GM15510 (cell line): ENCODE results near the gene SMAD6.

Experiments
- POLR2A ChIP-seq: IDR thresholded peaks from 3 replicates; pipeline ENCODE4 v1.6.1; 2011; ENCODE audit warnings: borderline replicate concordance; ENCODE audit not compliant: insufficient read length; ENCODE audit errors: extremely low read depth

The SMAD6 gene

DNA sequence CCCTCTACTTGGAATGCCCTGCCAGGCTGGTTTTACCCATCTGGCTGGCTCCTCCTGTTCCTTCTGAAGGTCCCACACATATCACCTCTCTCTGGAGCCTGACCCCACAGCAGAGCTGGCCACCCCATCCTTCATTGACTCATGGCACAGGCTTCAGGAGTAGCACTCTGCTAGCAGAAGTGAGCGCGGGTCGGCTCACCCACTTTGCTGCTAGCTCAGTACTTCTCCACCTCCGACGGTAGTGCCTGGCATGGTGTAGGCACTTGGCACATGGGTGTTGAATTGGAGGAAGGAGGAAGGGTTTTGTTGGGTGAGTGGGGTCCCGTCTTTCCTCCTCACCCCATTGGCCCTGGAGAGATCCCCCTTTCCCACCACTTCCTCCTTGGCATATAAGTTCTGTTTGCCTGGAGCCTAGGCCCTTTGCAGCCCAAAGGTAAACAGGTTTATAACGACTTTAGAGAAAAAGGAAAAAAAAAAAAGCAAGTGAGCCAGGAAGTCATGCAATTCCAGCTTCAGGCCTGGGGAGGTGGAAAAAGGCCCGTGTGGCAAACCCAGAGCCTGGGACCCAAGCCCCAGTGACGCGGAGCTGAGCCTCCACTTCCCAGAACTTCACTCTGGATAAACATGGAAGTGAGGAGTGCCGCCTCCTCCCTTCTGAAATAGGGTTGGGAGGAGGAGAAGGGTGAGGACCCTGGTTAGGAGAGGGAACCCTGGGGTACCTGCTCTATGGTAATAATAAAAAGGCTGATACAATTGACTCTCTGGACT lies 35.4 kb downstream of the SMAD6 start:
- TF ChIP-seq POLR2A: no peak

DNA sequence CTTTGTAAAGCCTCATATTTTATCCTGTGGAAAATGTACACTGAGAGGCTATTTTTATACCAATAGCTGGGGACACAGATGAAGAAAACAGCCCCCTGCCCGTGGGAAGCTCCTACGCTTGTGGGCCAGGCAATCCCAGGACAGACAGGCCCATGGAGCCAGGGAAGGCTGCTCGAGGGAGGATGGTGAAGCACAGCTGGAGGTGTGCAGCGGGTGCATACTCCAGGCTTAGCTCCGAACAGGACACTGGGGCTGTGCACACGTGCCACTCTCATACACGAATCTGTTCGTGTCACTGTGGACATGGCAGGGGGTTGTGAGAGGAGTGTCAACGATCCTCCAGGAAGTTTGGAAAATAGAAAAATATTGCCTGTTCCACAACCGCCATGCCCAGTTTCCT lies 36.1 kb downstream of the SMAD6 start:
- TF ChIP-seq POLR2A: no peak

DNA sequence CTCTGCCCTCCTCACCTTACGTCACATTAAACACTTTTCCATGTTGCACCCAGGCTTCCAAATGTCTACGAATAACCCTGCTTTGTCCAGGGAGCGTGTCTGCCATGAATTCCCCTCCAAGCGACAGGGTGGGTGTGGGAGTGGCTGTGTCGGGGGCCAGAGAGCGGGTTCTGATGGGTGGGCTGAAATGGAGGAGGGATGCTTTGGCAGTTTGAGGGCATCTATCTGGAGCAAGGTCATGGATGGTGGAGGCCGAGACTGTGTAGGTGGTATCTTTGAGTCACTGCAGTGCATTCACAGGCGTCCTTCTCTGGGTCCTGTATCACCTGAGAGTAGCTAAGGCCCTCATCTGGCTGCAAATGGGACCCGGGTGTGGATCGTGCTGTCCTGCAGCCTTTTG lies 36.6 kb downstream of the SMAD6 start:
- TF ChIP-seq POLR2A: no peak

DNA sequence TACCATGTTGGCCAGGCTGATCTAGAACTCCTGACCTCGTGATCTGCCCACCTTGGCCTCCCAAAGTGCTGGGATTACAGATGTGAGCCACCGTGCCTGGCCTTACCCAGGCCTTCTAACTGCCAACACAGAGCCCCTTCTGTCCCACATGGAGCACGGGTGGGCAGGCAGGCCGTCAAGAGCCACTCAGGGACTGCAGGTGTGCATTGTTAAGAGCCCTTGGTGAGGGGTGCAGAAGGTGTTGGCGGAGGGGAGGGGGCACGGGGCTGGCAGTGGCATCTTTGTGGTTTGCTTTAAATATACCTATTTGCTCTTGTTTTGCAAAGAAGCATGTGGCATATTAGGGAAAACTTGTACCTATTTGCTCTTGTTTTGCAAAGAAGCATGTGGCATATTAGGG lies 37.3 kb downstream of the SMAD6 start:
- no peak for TF ChIP-seq POLR2A

DNA sequence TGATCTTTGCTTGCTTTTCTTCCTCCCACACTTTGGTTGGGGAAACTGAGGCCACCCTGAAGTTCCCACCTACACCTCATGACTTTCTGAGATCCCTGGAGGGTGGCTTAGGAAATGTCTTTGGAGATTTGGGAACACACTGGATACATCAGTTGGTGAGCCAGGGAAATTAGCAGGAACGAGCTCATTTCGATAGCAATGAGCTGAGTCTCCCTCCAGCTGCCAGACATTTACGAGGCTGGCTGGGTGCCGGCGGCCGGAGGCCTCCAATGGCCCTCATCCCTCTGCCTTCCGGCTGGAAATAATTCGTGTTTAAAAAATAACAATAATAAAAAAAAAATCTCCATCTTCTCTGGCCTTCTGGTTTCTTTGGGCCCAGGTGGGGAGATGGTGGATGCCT lies 38.8 kb downstream of the SMAD6 start:
- no peak for TF ChIP-seq POLR2A

DNA sequence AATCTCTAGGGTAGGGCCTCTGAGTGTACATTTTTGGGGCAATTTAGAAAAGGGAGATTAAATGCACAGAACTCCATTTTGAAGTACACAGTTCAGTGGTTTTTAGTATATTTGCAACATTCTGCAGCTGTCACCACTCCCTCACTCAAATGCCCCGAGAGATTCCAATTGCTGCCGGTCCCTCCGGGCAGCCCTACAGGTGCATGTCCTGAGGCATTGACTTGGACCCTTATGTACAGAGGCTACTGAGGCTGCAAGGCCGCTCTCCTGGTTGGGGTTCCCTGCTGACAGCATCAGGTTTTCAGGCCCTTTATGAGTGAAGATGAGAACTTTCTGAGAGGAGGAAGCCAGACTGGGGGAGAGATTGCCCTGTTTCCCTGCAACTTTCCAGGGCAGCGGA lies 39.6 kb downstream of the SMAD6 start:
- TF ChIP-seq POLR2A: no peak

DNA sequence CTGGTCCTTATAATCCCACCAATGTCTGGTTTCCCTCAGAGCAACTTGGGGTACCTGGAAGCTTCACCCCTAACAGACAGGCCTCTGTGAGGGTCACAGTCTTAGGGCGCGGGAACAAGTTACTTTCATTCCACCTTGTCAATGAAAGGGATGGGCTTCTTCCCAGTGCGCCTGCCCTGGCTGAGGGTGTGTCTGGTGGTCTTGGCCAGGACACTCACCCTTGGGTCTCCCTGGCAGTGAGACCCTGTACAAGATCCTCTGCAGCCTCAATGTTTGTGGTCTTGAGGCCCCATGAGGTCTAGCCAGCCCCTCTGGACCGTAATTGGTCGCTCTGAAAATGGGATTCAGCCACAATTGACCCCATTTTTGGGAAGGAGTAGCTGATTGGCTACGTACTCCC lies 40.2 kb downstream of the SMAD6 start:
- no peak for TF ChIP-seq POLR2A

DNA sequence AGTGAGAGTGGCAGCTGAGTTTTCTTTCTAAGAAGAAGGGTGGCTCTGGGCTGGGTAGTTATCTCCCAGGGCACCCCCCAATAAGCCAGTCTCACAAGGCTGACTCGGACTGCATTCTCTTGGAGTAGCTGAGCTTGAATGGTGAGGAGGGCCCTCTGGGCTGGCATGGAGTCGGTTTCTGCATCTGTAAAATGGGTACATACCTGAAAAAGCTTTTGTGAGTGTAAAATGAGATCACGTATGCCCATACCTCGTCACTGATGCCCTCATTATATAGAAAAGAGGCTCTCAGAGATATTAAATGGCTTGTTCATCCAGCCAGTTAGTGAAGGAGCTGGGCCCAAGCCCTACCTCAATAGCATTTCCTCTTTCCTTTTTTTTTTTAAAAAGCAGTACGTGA lies 41.2 kb downstream of the SMAD6 start:
- no peak for TF ChIP-seq POLR2A

DNA sequence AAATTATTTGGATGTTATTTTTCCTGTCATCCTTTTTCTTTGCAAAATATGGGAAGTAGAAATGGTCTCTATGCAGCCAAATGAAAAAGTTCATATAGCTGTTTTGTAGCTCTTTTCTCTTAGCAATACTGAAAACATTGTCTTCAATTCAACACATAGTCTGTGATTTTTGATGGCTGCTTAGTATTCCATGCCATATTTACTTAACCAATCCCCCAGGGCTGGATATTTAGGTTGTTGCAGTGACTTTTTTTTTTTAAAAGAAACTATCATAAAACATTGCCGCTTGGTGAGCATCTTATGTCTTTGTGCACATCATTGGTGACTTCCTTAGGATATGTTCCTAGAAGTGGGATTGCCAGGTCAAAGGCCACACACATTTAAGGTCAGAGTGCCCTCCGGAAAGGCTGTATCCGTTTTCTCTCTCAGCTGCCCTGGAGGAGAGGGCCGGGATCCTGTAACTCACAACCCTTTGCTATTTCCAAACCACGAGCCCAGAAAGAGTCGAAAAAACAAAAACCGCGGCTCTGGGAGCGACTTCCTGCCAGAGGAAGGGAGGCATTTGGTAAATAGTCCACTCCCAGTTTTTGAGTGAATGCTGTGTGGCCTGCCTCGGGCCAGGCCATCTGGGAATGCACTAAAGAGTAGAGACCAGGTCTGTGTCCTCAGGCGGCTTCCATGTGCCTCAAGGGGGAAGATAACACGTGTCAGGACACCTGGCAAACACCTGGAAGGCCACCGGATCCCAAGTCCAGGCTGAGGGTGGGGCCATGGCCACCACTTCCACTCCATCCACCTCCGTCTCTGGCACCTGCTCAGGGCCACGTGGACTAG lies 41.9 kb downstream of the SMAD6 start:
- no peak for TF ChIP-seq POLR2A

DNA sequence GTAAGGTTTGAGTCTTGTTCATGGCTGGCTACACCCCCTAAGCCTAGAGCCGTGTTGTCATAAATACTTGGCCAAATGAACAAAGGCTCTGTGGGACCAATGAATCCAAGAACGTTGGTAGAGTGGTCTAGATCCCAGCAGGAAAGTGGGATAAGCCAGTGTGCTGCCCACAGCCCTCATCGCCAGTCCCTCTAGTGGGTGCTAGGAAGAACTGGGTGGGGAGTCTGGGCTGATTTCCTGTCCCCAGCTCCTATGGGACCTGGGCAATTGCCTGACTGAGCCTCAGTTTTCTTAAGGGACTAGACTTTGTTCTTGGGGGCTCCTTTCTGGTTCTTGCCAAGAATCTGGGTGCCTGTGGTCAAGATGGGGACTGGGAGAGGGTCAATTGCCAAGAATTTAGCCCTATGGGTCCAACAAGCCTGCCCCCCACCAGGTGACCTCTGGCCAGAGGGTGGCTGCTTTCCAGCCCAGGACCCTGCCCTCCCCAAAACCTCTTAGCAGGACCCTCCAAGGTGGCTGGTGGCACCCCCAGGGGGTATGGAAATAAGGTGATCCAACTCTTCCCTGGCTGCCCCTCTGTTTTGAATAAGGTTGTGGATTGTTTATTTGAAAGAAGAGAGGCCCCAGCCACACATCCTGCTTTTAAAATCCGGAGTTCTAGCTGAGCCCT lies 42.7 kb downstream of the SMAD6 start:
- TF ChIP-seq POLR2A: no peak

DNA sequence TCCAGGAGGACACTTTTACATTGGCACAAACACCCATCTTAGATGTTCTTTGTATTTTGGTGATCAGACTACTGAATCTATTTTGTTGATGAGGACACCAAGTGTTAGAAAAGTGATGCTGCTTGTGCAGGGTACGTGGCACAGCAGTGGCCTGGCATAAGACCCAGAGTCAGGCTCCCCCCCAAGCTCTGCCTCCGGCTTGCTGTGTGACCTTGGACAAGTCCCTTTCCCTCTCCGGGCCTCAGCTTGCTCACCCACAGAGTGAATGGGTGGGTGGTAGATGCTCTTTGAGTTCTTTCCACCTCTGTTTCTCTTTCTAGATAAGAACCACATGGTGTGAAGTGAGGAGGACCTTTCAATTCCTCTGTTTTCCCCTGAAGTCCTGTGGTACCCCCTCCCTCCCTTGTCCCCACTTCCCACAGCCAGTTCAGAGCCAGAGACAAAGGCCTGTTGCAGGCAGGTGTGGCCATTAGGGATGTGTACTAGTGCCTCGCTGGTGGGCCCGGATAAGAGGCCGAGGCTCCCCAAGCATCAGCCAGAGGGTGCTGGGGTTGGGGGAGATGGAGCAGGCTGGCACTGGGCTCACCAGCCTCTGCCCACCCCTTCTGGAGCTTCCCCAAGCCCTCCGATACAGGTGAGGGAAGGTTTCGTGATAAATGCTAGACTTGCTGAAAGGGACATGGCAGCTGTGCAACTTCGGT lies 43.6 kb downstream of the SMAD6 start:
- TF ChIP-seq POLR2A: no peak

DNA sequence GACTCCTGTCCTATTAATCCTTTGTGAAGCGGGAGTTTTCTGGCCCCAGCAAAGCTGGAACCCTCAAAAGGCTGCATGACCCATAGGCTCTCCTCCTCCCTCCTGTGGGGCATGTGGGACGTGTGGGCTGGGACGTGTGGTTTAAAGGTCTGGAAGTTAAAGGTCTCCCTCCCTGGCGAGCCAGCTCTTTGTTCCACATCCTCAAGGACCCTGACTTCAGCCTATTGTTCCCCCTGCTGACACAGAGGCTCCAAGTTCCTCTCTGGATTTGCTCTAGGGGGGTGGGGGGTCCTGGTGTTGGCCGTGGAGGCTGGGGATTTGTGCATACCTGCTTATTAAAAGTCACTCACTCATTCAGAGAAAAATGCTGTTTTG lies 44.2 kb downstream of the SMAD6 start:
- TF ChIP-seq POLR2A: no peak

DNA sequence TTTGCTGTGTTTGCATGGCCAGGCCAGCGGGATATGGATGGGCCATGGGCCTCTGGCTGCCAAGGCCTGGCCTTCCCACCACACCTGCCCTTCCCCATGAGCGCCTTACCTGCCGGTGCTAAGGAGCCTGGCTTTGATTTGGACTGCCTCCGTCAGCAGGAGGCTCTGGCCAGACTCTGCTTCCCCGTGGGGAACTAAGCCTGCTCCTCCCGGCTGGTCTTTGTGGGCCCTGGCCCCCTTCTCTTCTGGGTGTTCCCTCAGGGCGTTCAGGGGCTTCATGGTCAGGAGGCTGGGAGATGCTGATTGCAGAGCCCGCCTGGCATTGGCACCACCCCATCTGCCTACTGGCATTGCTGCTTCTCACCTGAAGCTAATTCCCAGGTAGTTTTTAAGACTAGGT lies 45.2 kb downstream of the SMAD6 start:
- TF ChIP-seq POLR2A: no peak

DNA sequence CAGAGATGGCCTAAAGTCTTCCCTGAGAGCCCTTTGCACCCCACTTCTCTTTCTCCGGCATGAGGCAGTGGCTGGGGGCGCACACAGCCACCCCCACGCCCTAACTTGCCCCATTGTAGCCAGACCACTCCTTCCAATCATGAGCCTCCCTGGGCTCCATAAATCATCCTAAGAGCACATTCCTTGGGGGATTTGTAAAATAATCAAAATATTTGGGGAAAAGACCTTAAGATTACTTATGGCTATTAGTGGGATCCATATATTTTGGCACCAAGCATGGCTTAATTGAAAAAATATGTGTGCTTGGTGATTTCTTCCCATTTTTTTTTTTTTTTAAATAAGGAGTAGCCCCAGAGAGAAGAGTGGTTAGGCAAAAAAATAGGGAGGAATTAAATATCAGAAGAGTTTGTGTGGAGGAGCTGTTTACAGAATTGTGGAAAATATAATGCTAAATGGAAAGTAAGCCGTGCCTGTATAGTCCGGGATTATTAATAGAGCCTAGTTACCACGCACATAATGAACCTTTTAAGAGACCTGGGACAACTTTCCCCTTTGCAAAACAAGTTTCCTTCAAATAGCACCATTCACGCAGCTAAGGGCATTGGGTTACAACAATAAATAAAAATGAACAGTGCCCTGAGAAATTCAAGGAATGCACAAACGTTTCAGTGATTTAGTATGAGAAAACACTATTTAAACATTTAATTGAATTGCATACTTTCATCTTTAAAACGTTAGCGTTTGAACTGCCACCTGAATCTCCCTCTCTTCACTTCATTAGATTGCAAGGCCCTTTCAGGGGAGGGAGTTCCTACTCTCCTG lies 46.1 kb downstream of the SMAD6 start:
- TF ChIP-seq POLR2A: no peak
